ENCODE measurements around the gene FOXP1. TPM values are rescaled to one million over a fixed set of nuclear protein-coding genes. Genes with fewer than 3 reads are reported as not detected.
A peak's percentile ranks its signal among the peaks of the same experiment; 100 is the strongest.

The FOXP1 gene
- total RNA-seq, 1 donor from 2014 or later = 27.3 TPM

GRCh38 chr3:71140477-71140876 lies 443.1 kb downstream of the FOXP1 start:
- H3K36me3 ChIP-seq = no peaks in the 10 kb centered on the region
- no peak overlapping the region for H3K4me3 ChIP-seq
- H3K4me1 Mint-ChIP-seq = peaks cover 13% of the 10 kb centered on the region
- H3K36me3 Mint-ChIP-seq = no peaks in the 10 kb centered on the region
- no peak overlapping the region for H3K4me2 ChIP-seq
- no peak overlapping the region for H3K9ac ChIP-seq
- DNase-seq (ENCODE audit: low spot score) = no peak
- H3K4me3 Mint-ChIP-seq = no peak overlapping the region
- H3K9me3 Mint-ChIP-seq = no peaks in the 10 kb centered on the region
- H3K79me2 ChIP-seq (ENCODE audit: low read depth) = no peaks in the 10 kb centered on the region
- H3F3A ChIP-seq (ENCODE audit: low read depth) = peaks cover 5% of the 10 kb centered on the region
- peaks cover 2% of the 10 kb centered on the region for H3K27me3 Mint-ChIP-seq (ENCODE audit: insufficient read depth, low read depth)
- peaks cover 3% of the 10 kb centered on the region for H4K20me1 ChIP-seq (ENCODE audit: low read depth)
- H3K9me3 ChIP-seq (ENCODE audit: low read depth) = no peaks in the 10 kb centered on the region
- H3K27ac Mint-ChIP-seq = peak overlapping the region; percentile 20
- H3K27me3 ChIP-seq = no peaks in the 10 kb centered on the region
- no peak overlapping the region for H2AFZ ChIP-seq (replicated peaks)
- peaks cover 22% of the 10 kb centered on the region for H3K4me1 ChIP-seq
- no peak overlapping the region for H3K27ac ChIP-seq
- no peak for TF ChIP-seq CTCF (IDR thresholded peaks at IDR 0.05)
- no peak for TF ChIP-seq EZH2 (IDR thresholded peaks at IDR 0.05)
- TF ChIP-seq EZH2phosphoT487 (IDR thresholded peaks at IDR 0.05) = no peak

- no peak overlapping the region for H2AFZ ChIP-seq (replicated peaks)
- no peak for DNase-seq (ENCODE audit: low spot score)
- peaks cover 18% of the 10 kb centered on the region for H3K4me1 Mint-ChIP-seq
- no peaks in the 10 kb centered on the region for H3K27me3 ChIP-seq
- H3K4me3 Mint-ChIP-seq = no peak overlapping the region
- H3K4me3 ChIP-seq = no peak overlapping the region
- no peaks in the 10 kb centered on the region for H3K9me3 Mint-ChIP-seq
- no peaks in the 10 kb centered on the region for H3K36me3 ChIP-seq
- no peaks in the 10 kb centered on the region for H3K79me2 ChIP-seq (ENCODE audit: low read depth)
- peaks cover 3% of the 10 kb centered on the region for H4K20me1 ChIP-seq (ENCODE audit: low read depth)
- no peaks in the 10 kb centered on the region for H3K36me3 Mint-ChIP-seq
- TF ChIP-seq EZH2phosphoT487 (IDR thresholded peaks at IDR 0.05) (no peak), EZH2 (IDR thresholded peaks at IDR 0.05) (no peak), CTCF (IDR thresholded peaks at IDR 0.05) (no peak)
- H3K4me1 ChIP-seq = peaks cover 24% of the 10 kb centered on the region
- H3K4me2 ChIP-seq = no peak overlapping the region
- no peak overlapping the region for H3K27ac ChIP-seq
- peaks cover 2% of the 10 kb centered on the region for H3K27me3 Mint-ChIP-seq (ENCODE audit: insufficient read depth, low read depth)
- H3F3A ChIP-seq (ENCODE audit: low read depth) = peaks cover 5% of the 10 kb centered on the region
- no peak overlapping the region for H3K9ac ChIP-seq
- no peaks in the 10 kb centered on the region for H3K9me3 ChIP-seq (ENCODE audit: low read depth)
- H3K27ac Mint-ChIP-seq = no peak overlapping the region
Measured at GRCh38 chr3:71139496-71139895, 444.0 kb downstream of the FOXP1 start.

GRCh38 chr3:71138410-71138809 lies 445.1 kb downstream of the FOXP1 start:
- H3K4me1 Mint-ChIP-seq = peaks cover 26% of the 10 kb centered on the region
- Histone ChIP-seq H2AFZ (replicated peaks) (no peak overlapping the region), H3K36me3 (no peaks in the 10 kb centered on the region), H4K20me1 (ENCODE audit: low read depth) (peaks cover 3% of the 10 kb centered on the region), H3K27ac (no peak overlapping the region), H3K79me2 (ENCODE audit: low read depth) (no peaks in the 10 kb centered on the region), H3K4me1 (peaks cover 23% of the 10 kb centered on the region), H3K9ac (no peak overlapping the region), H3K27me3 (no peaks in the 10 kb centered on the region), H3K4me2 (no peak overlapping the region), H3K4me3 (no peak overlapping the region), H3K9me3 (ENCODE audit: low read depth) (no peaks in the 10 kb centered on the region), H3F3A (ENCODE audit: low read depth) (peaks cover 5% of the 10 kb centered on the region)
- DNase-seq (ENCODE audit: low spot score) = no peak
- H3K27ac Mint-ChIP-seq = no peak overlapping the region
- TF ChIP-seq EZH2 (IDR thresholded peaks at IDR 0.05) (no peak), CTCF (IDR thresholded peaks at IDR 0.05) (no peak), EZH2phosphoT487 (IDR thresholded peaks at IDR 0.05) (no peak)
- no peaks in the 10 kb centered on the region for H3K9me3 Mint-ChIP-seq
- peaks cover 2% of the 10 kb centered on the region for H3K27me3 Mint-ChIP-seq (ENCODE audit: insufficient read depth, low read depth)
- no peaks in the 10 kb centered on the region for H3K36me3 Mint-ChIP-seq
- H3K4me3 Mint-ChIP-seq = no peak overlapping the region

Data from neural progenitor cell (in vitro differentiated cells).